ENCODE data around the gene HMGN4.

DNA sequence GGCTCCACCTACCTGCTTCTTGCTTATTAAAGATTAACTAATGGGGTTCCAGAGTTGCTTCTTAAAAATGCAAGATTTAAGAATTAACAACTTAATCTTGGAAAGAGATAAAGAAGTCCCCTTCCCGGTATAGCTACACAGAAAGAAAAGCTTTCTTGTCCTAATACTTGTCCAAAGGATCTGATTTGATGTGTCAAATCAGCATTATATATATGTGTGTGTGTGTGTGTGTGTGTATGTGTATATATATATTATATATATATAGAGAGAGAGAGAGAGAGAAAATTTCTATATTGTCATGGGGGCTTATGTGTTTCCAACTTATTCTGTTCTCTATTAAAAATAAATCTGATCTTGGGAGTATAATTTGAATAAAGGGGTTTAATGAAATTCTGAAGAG lies 4.6 kb upstream of the HMGN4 start:
- TF ChIP-seq POLR2A (IDR thresholded peaks at IDR 0.05), result no peak
- no peak for TF ChIP-seq CTCF (IDR thresholded peaks at IDR 0.05)
